HG03097 (cell line): ENCODE results near the gene CNIH2.
"Not testable (repeated sequence)": the region's sequence is repeated elsewhere in the genome, so short reads cannot be mapped to it uniquely, and the experiment has no call there.

ENCODE experiments used
- ATAC-seq: cut with Tn5 transposase; IDR thresholded peaks from one replicate; pipeline ENCODE4 v1.9.1; 2021; ENCODE audit not compliant: unreplicated experiment, low FRiP score

The CNIH2 gene

DNA sequence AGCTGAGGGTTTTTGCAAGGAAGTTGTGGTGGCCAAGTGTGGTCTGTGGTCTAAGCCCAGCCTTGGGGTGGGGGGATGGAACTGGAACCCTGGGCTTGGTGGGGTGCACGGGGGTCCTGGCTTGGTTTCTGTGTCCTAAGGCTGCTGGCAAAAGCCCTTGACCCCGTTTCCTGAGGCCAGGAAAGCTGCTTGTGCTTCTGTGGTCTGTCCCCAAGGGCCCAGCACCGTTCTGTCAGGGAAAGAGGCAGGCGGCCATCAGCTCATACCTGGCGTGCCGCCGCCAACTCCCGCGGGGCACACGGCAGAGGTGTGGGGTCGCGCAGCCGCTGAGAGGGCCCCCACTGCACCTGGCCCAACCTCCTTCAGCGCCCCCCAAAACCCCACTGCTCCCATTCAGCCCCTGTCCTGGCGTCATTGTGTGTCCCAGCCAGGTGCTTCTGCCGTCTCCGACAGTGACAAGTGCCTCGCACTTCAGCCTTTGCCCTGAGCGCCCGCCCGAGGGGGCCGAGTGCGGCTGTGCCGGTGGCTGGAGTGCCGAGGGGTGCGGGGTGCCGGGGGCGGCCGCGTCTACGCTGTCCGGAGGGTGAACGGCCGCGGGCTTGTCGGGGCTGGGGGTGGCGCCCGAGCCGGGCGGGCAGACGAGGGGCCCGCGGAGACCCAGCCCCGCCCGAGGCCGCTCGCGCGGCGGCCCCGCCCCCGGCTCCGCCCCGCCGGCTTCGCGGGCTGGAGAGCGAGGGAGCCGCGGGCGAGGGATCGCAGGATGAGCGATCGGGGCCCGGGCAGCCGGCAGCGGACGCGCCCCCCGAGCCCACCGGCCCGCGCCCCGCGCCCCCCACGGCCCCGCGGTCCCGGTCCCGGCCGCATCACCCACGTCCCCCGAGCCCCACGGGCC lies at the start of gene CNIH2:
Gene CNIH2 (plus strand): TSS at position 705 of the 892 bp plus-strand sequence. CDS start 282 bp downstream, outside the sequence.
- no peak for ATAC-seq

GRCh38 chr11:66228521-66228920 lies 49.5 kb upstream of the CNIH2 start:
- no peak for ATAC-seq

DNA sequence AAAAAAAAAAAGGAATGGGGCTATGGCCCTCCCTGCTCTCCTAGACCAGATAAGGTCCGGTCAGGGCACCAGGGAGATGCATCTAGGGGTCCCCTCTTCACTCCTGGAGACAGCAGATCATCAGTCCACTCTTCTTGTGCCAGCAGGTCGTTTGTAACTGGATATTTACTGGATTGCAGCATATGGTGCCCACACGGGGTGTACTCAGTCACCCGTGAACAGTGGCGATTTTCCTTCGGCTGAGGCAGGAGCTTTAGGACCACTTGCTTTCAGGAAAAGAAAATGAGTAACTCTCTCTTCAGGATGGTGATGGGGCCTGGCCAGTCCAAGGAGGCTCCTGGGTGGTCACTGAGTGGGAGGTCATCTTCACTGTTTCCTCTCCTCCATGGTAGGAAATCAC lies 47.8 kb upstream of the CNIH2 start:
- ATAC-seq, result no peak

DNA sequence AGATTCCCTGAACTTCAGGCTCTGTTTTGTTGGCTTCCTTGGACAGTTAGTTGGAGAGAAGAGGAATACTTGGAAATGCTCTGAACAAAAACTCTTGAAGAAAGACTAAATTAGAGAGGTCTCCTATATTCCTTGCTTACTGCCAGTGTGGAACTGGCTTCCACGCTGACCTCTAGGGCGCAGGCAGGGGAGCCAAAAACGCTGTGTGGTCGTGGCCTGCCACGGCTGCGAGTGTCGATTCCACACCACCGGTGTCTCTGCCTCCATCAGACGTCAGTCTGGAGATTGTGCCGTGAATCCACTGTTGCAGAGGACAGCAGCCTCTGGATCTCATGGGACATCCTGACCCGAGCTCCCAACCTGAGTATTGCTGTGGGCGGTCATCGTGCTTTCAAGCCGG lies 47.0 kb upstream of the CNIH2 start:
- ATAC-seq, result no peak

GRCh38 chr11:66231561-66231960 lies 46.4 kb upstream of the CNIH2 start:
- no peak for ATAC-seq

DNA sequence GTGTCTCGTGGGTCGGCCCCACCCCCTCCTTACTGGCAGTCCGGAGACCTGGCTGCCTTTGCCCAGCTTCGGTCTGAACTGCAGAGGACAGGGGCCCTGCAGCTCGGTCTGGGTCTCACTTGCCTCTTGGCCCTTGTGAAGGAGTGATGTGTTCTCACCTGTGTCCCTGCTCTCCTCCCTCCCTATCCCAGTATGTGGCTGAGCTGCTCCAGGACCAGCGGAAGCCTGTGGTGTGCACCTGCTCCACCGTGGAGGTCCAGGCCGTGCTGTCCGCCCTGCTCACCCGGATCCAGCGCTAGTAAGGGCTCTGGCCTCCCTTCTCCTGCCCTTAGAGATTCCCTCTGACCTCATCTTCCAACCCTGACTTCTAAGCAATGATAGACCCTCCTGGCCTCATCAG lies 45.2 kb upstream of the CNIH2 start:
- no peak for ATAC-seq

DNA sequence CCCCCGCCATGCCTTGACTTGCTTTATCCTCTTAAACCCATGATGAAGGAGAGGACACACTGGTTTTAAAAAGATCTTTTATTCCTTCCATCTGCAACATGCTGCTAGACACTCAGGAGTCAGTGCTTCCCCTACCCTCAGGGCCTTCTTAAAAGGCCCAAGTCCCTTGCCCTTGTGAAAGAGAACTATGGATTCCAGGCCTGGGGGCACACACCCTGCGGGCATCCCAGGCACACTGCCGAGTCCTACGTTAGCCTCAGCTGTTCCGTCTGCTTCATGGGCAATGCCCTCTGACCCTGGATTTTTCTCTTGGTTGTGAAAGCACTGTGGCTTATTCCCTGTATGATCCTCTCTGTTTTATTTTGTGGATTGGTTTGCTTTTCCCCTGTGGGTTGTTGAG lies 44.7 kb upstream of the CNIH2 start:
- no peak for ATAC-seq

- ATAC-seq, result no peak
These were observed 42.8 kb upstream of the CNIH2 start for GRCh38 chr11:66235141-66235540.

- ATAC-seq, result no peak
These were observed 40.1 kb upstream of the CNIH2 start for GRCh38 chr11:66237867-66238266.

DNA sequence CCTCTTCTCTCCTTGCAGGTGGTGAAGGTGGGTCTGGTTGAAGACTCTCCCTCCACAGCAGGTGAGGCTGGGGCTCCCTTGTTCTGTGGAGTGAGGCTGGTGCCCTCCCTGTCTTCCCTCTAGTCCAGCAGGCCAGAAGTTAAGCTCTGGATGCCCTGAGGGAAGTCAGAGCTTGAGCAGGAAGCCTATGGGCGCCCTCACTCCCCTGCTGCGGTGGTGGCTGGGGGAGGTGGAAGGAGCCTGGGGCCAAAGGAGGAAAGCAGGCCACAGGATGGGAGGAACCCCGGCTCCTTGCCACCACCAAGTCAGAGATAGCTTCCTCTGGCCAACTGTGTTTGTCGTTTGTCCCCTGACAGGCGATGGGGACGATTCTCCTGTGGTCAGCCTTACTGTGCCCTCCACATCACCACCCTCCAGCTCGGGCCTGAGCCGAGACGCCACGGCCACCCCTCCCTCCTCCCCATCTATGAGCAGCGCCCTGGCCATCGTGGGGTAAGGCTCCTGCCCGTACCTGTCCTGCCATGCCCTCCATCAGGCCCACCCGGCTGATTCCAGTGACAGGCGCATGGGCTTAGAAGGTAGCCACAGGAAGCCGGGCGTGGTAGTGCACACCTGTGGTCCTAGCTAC lies 39.1 kb upstream of the CNIH2 start:
- no peak for ATAC-seq

GRCh38 chr11:66239511-66239910 lies 38.5 kb upstream of the CNIH2 start:
- no peak for ATAC-seq

DNA sequence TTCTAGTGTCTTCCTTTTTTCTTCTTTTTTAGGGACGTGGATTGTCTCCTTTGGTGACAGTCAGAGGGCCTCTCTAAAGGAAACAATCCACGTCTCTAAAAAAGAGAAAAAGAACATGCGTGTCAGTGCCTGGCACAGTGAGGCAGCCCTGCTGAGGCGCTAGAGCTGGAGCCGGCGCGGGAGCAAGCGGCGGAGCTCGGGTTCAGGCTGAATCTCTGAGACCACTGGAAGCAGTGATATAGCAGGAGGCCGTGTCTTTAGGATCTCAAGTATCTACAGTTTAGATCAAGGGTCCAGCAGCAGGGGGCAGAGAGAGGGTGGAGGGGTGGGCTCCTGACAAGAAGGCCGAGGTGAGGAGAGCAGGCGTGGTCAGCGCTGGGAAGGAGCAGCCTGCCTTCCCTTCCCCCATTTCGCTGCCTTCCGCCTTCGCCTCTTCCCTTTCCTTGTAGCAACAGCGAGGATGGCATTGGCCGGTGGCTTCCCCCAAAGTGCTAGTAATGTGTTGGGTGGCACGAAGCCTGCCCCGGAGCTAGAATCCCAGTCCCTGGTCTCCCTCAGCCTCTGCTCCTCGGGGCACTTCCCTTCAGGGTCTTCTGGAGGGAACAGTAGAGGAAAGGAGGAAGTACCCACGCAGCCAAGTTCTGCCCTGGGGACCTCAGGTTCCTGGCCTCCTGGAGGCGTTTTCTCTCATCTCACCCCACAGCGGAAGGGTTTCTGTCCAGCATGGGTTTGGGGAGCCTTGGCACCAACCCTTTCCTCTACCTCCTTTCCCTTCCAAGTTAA lies 37.8 kb upstream of the CNIH2 start:
- no peak for ATAC-seq

GRCh38 chr11:66240781-66241136 lies 37.2 kb upstream of the CNIH2 start:
- ATAC-seq, result no peak

- ATAC-seq, result no peak
These were observed 35.7 kb upstream of the CNIH2 start for GRCh38 chr11:66242095-66242765.

- no peak for ATAC-seq
These were observed 34.0 kb upstream of the CNIH2 start for GRCh38 chr11:66243782-66244535.

DNA sequence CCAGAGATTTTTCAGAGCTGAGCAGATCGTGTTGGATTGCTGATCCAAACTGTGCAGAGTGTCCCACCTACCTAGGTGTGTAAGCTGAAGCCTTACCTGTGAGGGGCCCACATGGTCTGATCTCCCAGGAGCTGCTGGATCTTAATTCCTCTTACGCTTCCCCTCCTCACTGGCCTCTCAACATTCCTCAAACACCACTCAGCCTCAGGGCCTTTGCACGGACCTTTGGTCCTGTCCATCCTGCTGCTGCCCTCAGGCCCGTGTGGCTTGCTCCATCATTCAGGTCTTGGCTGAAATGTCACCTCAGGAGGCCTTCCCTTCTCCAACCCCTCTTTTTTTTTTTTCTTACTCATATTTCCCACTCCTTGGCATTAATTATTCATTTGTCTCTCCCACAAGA lies 30.7 kb upstream of the CNIH2 start:
- ATAC-seq, result no peak

DNA sequence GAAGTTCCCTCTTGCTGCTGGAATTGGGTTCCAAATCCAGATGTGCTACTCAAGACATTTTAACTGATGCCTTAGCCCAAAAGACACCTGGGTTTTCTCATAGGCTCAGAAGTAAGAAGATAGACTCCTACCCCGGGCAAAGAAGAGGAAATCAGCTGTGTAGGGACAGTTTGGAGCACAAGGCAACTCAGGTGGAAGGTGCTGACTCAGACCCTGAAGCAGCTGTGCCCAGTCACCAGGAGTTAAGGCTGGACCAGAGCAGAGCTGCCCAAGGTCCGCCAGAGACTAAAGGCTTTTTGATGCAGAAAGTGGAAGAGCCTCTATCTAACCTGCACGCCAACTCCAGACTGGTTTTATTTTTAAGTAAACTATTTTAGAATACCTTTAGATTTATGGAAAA lies 30.2 kb upstream of the CNIH2 start:
- ATAC-seq, result no peak

DNA sequence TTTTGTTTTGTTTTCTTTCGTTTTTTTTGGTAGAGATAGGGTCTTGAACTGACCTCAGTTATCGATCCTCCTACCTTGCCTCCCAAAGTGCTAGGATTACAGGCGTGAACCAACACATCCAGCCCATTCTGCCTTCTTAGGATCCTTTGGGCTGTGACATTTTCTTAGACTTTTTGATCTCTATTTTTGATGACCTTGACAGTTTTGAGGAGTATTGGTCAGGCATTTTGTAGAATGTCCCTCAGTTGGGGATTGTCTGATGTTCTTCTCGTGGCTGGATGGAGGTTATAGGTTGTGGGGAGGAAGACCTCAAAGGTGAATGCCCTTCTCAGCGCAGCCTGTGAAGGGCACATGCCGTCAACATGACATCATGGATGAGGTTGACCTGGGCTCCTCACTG lies 29.1 kb upstream of the CNIH2 start:
- no peak for ATAC-seq

- no peak for ATAC-seq
These were observed 26.2 kb upstream of the CNIH2 start for GRCh38 chr11:66251809-66252208.

DNA sequence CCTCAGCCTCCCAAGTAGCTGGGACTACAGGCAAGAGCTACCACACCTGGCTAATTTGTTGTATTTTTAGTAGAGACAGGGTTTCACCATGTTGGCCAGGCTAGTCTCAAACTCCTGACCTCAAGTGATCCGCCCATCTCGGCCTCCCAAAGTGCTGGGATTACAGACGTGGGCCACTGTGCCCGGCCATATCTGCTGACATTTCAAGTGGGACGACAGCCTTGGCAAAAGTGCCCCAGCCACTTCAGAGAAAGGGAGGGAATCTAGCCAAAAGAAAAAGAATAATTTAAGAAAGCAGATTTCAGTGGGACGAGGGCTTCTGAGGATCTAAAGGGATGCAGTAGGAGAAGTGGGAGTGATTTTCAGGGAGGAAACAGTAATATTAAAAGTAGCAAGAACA lies 24.9 kb upstream of the CNIH2 start:
- ATAC-seq, result not testable (repeated sequence)
